Endothelial cell of umbilical vein (primary cell): Measurements from ENCODE around the gene GPR18. TPM values are rescaled to one million over a fixed set of nuclear protein-coding genes. Genes with fewer than 3 reads are reported as not detected.
A peak's percentile ranks its signal among the peaks of the same experiment; 100 is the strongest.

Experiments
- BruUV-seq: library from RNA; stranded (reverse); fragments of 400-500 nt; replicated peaks from 2 replicates; lab custom pipeline; 2021; lab: Mats Ljungman, UMichigan
- CTCF ChIA-PET: fragments of 300-600, 350-600 bp; sonication (Branson Sonifier 250); formaldehyde crosslinking; loops from one replicate; lab custom pipeline; 2021; ENCODE audit warnings: antibody characterized with exemption, inconsistent platforms; lab: Charles Lee
- POLR2A ChIA-PET: fragments of 300-600, 350-600 bp; sonication (Branson Sonifier 250); formaldehyde crosslinking; loops from one replicate; lab custom pipeline; 2021; ENCODE audit warnings: antibody characterized with exemption, inconsistent platforms; lab: Charles Lee
- DNase-seq: peaks from one replicate; pipeline ENCODE4 v3.0.0-alpha.2; 2011; ENCODE audit warnings: low read depth, low spot score
- FAIRE-seq: peaks from 2 replicates; lab custom pipeline; 2011; peaks lifted over from hg19 to GRCh38; lab: Jason Lieb, UNC
- H2AFZ ChIP-seq: 2 replicates; pipeline ENCODE4 v1.6.0; 2012; ENCODE audit warnings: low read depth, low read length, control low read depth, inconsistent platforms
- H3K27ac ChIP-seq: 2 replicates; pipeline ENCODE4 v1.5.1; 2011; ENCODE audit warnings: low read depth, mild to moderate bottlenecking, control low read depth, low read length, moderate library complexity; ENCODE audit not compliant: insufficient read depth
- H3K27me3 ChIP-seq, 2 experiments: 2 replicates each; pipeline versions ENCODE4 v1.6.0 to v1.6.1; 2011; ENCODE audit warnings: low read length in 2 of 2, mixed read lengths in 1 of 2; ENCODE audit not compliant: control insufficient read depth in 2 of 2, insufficient read depth in 2 of 2
- H3K36me3 ChIP-seq, 2 experiments: 2 replicates in 1 of 2; 3 replicates in 1 of 2; pipeline ENCODE4 v1.5.1; 2011; ENCODE audit warnings: low read length in 2 of 2, mild to moderate bottlenecking in 1 of 2, moderate library complexity in 1 of 2; ENCODE audit not compliant: control insufficient read depth in 2 of 2, insufficient read depth in 2 of 2; ENCODE audit errors: extremely low read depth in 1 of 2
- H3K4me1 ChIP-seq: 3 replicates; pipeline ENCODE4 v1.5.1; 2011; ENCODE audit warnings: mild to moderate bottlenecking, low read length; ENCODE audit not compliant: control insufficient read depth, insufficient read depth; ENCODE audit errors: extremely low read depth
- H3K4me2 ChIP-seq: 2 replicates; pipeline ENCODE4 v1.6.1; 2011; ENCODE audit warnings: low read length, control low read depth, mixed read lengths; ENCODE audit not compliant: insufficient read depth
- H3K4me3 ChIP-seq, 3 experiments: fragments of 200-600 bp in 1 of 3; sonication (generic), shearing (Covaris generic) in 1 of 3; replicated peaks in 1 of 3; 2 replicates each; pipeline ENCODE4 v1.5.1; 2011 to 2016; ENCODE audit warnings: control low read depth in 3 of 3, low read length in 3 of 3, mild to moderate bottlenecking in 2 of 3, inconsistent platforms in 1 of 3, low read depth in 1 of 3, moderate library complexity in 1 of 3; ENCODE audit not compliant: insufficient read depth in 1 of 3
- H3K79me2 ChIP-seq: 2 replicates; pipeline ENCODE4 v1.6.0; 2012; ENCODE audit warnings: low read length, inconsistent platforms; ENCODE audit not compliant: control insufficient read depth, insufficient read depth
- H3K9ac ChIP-seq: replicated peaks from 2 replicates; pipeline ENCODE3; 2011; ENCODE audit warnings: low read length, control low read depth; ENCODE audit not compliant: insufficient read depth; ENCODE audit errors: extremely low read depth
- H3K9me1 ChIP-seq: replicated peaks from 3 replicates; pipeline ENCODE4 v1.6.0; 2011; ENCODE audit warnings: mild to moderate bottlenecking, low read length; ENCODE audit not compliant: control insufficient read depth, insufficient read depth; ENCODE audit errors: extremely low read depth
- H3K9me3 ChIP-seq: replicated peaks from 2 replicates; pipeline ENCODE4 v1.5.1; 2012; ENCODE audit warnings: low read length, inconsistent platforms; ENCODE audit not compliant: control insufficient read depth, insufficient read depth
- H4K20me1 ChIP-seq: replicated peaks from 2 replicates; pipeline ENCODE3; 2011; ENCODE audit warnings: mild to moderate bottlenecking, low read length; ENCODE audit not compliant: control insufficient read depth, insufficient read depth; ENCODE audit errors: extremely low read depth
- GATA2 ChIP-seq: IDR thresholded peaks from 2 replicates; pipeline ENCODE4 v1.7.0; 2011; ENCODE audit warnings: low read depth, mild to moderate bottlenecking, moderate library complexity, mixed read lengths, low read length; ENCODE audit not compliant: insufficient read length, insufficient read depth
- MYC ChIP-seq: IDR thresholded peaks from one replicate; pipeline ENCODE4 v1.6.1; 2011; ENCODE audit warnings: mild to moderate bottlenecking, low read depth, low read length
- dilution Hi-C: fragments of 300-500 bp; cut with MboI; formaldehyde crosslinking; loops from one replicate; pipeline ENCODE4 v1.15.0; 2019; ENCODE audit warnings: low sequenced_read_pairs; ENCODE audit not compliant: extremely low pct_ligation_motif_present
- intact Hi-C: fragments of 100-400 bp; cut with micrococcal nuclease; formaldehyde crosslinking; loops from one replicate; pipeline ENCODE4 v1.10.0; 2022
- polyA plus RNA-seq, 4 experiments: library from polyadenylated mRNA; depleted of rRNA in 3 of 4; stranded (reverse) in 3 of 4; unstranded in 1 of 4; fragments of >200 nt; gene quantifications; 2 replicates each; pipeline versions ENCODE4 v1.2.1 to v1.2.3, GENCODE V29; 2011 to 2012; ENCODE audit warnings: missing spikeins in 1 of 4
- total RNA-seq: library from RNA; stranded (reverse); gene quantifications from 2 replicates; pipeline ENCODE4 v1.2.3, GENCODE V29; 2021

The GPR18 gene
- total and polyA plus RNA-seq, 2 donors (not counting 3 experiments of a cell fraction or from before 2014, with no cell fraction given), result not detected

GRCh38 chr13:99285432-99286182 is 27.4 kb upstream of the GPR18 start:
- dilution Hi-C loops, result no loop called here
- no peak overlapping the region for H3K9ac ChIP-seq
- H3K4me3 ChIP-seq, result no peak overlapping the region
- H3K4me1 ChIP-seq, result no peaks in the 10 kb centered on the region
- H3K27me3 ChIP-seq, result no peaks in the 10 kb centered on the region
- no peaks in the 10 kb centered on the region for H3K79me2 ChIP-seq
- TF ChIP-seq GATA2 (no peak), MYC (no peak)
- intact Hi-C loops, result no loop called here
- H3K36me3 ChIP-seq, result no peaks in the 10 kb centered on the region
- DNase-seq, result no peak
- no peak overlapping the region for H3K4me2 ChIP-seq
- no peaks in the 10 kb centered on the region for H3K9me3 ChIP-seq
- no peaks in the 10 kb centered on the region for H4K20me1 ChIP-seq
- H3K27ac ChIP-seq, result no peak overlapping the region
- CTCF ChIA-PET, result interaction anchor here (0.8 to 1.8 kb wide), 5 partner anchors 10 to 220 kb away, joined by 3 to 9 read pairs (median 4); no protein-coding TSS in a partner anchor
- H3K9me1 ChIP-seq, result no peaks in the 10 kb centered on the region
- H2AFZ ChIP-seq, result no peak overlapping the region
- BruUV-seq, result no TSS peak
- FAIRE-seq, result no peak
- POLR2A ChIA-PET, result interaction anchor here (0.6 kb wide), 1 partner anchor 142 kb away, joined by 5 read pairs; no protein-coding TSS in a partner anchor

- ChIA-PET POLR2A (no interaction called here), CTCF (interaction anchor here (0.8 to 2.2 kb wide), 2 partner anchors 13 to 154 kb away, joined by 3 to 10 read pairs; no protein-coding TSS in a partner anchor)
- Histone ChIP-seq H3K4me1 (no peaks in the 10 kb centered on the region), H3K4me3 (no peak overlapping the region), H3K9me3 (no peaks in the 10 kb centered on the region), H3K27me3 (no peaks in the 10 kb centered on the region), H3K9me1 (no peaks in the 10 kb centered on the region), H3K9ac (no peak overlapping the region), H3K79me2 (no peaks in the 10 kb centered on the region), H3K36me3 (no peaks in the 10 kb centered on the region), H4K20me1 (no peaks in the 10 kb centered on the region), H3K4me2 (no peak overlapping the region), H3K27ac (no peak overlapping the region), H2AFZ (no peak overlapping the region)
- DNase-seq, result no peak
- no peak for TF ChIP-seq MYC
- dilution Hi-C loops, result no loop called here
- FAIRE-seq, result peak; percentile 54
- intact Hi-C loops, result no loop called here
- no TSS peak for BruUV-seq
Measured at GRCh38 chr13:99282264-99283231, 24.4 kb upstream of the GPR18 start.
